Measurements from ENCODE around the gene FMO5.

- TF ChIP-seq CTCF (IDR thresholded peaks at IDR 0.05) (no peak), POLR2A (IDR thresholded peaks at IDR 0.05) (no peak)
These were observed 17.9 kb downstream of the FMO5 start for GRCh38 chr1:147207192-147207591.

All from adrenal gland (tissue), 5 donors.